CD1c-positive myeloid dendritic cell (primary cell): ENCODE data around the gene ICOS.
"Not testable (repeated sequence)": the region's sequence is repeated elsewhere in the genome, so short reads cannot be mapped to it uniquely, and the experiment has no call there.

Experiments used
- DNase-seq: peaks from one replicate; pipeline ENCODE4 v3.0.0-alpha.2; 2016; ENCODE audit errors: extremely low spot score

The ICOS gene

DNA sequence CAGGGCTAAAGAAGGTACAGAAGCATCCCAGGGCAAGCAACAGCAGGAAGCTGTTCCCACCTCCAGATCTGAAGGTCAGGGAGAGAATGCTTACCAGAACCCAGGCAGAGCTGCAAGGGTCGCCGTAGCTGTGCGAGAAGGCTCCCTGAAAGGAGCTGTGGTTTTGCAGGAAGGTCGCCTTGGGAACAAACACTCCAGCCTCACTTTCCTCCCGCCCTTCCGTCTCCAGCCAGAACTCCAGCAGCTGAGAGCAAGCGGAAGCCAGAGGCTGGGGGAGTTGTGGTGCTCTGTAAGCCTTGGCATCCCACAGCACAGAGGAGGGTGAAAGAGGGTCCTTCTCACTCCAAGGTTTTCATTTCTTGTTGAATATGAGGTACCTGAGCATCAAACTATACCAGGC is 18.3 kb upstream of the ICOS start:
- no peak for DNase-seq

DNA sequence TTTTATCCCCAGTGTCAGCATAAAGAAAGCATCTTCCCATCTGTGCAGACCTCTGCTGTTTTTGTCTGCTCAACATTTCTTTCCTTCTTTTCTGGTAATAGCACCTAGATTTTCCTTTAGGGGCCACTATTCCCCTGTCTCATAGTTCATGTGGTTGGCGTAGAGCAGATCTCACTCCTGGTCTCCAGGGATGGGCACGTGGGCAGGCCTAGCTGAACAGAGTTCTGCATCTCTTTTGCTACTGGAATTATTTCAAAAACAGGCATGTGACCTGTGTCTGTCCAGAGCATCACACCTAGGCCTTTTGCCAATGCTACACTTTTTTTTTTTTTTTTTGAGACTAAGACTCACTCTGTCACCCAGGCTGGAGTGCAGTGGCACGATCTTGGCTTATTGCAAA is 17.7 kb upstream of the ICOS start:
- no peak for DNase-seq

DNA sequence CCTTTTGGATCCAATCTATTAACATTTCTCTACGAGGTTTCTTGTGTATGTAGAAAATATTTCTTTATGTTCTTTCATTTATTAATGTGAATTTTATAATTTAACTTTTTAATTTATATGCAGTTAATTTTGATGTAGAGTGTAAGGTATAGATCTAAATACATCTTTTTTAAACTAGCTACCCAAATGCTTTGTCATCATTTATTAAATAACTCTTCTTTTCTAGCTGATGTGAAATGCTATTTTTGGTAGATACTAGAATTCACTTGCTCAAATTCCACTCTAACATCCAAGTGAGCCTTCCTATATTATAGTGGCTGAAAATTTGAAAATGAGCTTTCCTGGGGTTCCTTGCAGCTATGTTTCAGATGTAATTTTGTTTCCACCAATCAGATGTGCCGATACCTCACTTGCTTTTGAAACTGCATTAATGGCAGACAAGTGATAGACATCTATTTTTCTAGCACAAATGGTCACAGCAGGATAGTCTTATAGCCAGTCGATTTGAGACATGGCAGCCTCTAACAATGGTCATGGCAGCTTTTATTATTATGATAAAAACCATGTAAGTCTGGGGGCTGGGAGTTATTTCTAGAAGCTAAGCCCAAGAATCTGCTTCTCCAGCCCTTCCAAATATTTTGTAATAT is 10.9 kb upstream of the ICOS start:
- no peak for DNase-seq

DNA sequence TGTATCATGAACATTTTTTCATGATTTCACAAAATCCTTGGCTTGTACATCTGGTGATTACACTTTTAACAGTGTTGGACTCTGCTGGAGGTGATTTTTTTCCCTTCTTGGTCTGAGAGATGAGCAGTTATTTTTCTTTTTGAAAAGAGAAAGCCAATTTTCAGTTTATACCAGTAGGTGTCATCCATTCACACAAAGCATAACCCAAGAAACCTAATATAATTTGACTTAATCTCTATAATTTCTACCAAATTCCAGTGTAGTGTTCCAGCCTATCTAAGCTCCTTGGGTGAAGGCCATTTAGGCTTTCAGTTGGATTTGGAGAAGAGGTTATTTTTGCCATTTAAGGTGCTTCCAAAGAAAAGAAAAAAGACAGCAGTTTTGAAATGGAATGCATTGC is 7.7 kb upstream of the ICOS start:
- peak; percentile 27 for DNase-seq

DNA sequence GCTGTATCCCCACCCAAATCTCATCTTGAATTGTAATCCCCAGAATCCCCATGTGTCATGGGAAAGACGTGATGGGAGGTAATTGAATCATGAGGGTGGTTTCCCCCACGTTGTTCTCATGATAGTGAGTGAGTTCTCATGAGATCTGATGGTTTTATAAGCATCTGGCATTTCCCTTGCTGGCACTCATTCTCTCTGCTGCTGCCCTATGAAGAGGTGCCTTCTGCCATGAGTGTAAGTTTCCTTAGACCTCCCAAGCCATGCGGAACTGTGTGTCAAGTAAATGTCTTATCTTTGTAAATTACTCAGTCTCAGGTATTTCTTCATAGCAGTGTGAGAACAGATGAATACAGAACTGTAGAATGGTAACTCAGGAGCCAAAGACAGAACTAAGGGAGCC is 5.3 kb upstream of the ICOS start:
- not testable (repeated sequence) for DNase-seq

DNA sequence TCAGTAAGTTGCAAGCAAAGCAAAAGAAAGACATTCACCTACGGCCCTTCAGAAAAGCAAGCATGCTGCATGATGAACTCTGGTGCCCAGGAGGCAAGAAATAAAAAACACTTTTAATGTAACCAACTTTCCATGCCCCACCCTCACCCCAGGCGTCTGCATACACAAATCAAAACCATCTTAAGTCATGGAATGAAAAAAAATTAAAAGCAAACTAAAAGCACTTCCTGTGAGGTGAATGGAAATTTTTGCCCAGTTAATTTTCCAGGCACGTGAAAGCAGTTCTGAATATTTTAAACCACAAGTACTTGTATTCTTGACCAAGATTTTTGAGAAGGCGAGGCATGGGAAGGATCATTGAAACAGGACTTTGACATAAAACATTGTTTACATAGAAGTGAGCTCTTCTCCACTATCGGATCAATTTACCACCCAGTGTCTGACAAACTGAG is 2.5 kb upstream of the ICOS start:
- peak; percentile 7 for DNase-seq

DNA sequence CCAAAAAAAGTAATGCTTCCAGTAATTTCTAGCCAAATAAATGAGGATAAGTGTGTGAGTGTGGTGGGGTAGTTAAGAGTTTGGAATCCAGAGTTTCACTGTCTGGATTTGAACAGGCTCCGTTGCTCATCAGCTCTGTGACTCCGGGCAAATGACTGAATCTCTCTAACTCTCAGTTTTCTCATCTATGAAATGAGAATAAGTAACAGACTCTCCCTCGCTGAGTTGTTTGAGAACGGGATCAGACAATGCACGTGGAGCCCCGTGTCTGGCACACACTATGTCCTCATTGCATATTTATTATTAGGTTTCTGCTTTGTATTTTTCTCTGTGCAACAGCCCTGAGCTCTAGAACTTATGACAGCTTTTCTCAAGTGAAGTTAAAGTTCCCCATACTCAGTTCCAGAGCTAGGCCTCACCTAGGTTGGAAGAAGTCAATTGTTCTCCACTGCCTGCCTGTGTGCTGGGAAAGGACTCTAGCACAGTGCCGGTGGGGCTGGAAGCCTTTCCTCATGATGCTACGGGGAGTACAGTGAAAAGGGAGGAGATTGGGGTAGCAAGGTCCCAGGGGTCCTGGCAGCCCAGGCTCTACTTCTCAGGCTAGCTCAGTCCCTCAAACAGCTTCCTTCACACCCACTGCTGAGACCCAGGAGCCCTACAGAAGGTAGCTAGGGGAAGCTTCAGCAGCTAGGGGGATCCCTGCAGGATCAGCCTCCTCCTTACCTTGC is 1.7 kb upstream of the ICOS start:
- DNase-seq = no peak

DNA sequence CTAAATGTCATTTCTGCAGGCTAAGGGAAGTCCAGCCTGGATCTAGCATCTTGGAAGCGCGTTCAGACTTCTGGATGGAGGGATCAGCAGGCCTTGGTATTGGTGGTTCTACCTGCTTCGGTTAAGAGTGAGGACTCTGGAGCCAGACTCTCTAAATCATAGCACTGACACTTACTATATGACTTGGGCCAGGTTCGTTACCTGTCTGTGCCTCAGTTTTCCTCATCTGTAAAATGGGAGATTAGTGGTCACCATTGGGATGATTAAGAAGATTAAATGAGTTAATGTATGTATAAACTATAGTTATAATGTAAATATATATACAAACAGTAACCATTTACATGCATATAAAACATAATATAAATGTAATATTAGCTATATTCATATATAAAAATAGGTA is 995 bp upstream of the ICOS start:
- no peak for DNase-seq

DNA sequence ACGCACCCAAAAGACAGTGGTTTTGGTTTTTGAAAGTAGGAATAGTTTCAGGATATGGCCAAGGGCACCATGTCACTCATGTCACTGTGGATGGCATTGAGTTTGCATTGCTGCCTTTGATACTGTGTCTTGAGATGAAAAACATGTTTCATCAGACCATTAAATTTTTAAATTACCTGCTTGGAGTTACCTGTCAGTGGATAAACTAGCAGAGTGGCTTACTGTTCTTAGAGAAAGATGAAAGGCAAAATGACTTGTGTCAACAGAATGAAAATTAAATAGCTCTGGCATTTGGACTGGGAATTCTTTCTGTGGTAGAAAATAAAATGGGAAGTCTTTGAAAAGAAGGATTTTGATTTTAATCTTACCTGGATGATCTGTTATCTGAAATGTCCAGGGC is 386 bp downstream of the ICOS start:
- DNase-seq = no peak

DNA sequence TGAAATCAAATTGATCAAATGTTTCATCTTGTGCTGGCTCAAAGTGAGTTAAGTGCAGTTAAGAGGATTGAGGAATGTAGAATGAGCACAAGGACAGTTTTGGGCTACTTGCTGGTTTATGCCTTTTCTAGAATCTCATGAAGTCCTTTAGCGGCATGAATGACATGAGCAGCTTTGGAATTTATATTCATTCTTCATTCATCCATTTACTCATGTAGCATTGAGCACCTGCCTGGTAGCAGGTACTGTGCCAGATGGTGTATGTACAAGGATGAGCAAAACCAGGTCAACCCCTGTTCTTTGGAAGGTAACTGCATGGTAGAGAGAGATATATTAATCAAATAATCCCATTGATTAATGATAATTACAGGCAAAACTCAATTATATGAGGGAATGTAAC is 1.2 kb downstream of the ICOS start:
- no peak for DNase-seq

DNA sequence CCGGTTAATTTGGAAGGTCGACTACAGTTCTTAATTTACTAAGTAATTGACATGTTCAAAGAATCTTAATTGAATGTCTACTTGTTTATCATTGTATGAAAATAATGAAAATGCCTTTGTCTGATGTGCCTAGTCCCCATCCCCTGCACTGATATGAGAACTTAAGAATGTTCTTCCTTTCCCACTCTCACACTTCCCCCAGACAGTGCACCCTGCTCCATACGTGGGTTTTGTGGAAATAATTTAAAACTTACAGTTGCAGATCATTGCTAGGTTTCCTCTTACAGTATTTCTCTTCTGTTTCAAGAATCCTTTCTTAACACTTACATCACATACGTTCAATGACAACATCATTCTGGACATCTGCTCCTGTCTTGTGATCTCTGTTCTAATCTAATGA is 3.5 kb downstream of the ICOS start:
- no peak for DNase-seq

DNA sequence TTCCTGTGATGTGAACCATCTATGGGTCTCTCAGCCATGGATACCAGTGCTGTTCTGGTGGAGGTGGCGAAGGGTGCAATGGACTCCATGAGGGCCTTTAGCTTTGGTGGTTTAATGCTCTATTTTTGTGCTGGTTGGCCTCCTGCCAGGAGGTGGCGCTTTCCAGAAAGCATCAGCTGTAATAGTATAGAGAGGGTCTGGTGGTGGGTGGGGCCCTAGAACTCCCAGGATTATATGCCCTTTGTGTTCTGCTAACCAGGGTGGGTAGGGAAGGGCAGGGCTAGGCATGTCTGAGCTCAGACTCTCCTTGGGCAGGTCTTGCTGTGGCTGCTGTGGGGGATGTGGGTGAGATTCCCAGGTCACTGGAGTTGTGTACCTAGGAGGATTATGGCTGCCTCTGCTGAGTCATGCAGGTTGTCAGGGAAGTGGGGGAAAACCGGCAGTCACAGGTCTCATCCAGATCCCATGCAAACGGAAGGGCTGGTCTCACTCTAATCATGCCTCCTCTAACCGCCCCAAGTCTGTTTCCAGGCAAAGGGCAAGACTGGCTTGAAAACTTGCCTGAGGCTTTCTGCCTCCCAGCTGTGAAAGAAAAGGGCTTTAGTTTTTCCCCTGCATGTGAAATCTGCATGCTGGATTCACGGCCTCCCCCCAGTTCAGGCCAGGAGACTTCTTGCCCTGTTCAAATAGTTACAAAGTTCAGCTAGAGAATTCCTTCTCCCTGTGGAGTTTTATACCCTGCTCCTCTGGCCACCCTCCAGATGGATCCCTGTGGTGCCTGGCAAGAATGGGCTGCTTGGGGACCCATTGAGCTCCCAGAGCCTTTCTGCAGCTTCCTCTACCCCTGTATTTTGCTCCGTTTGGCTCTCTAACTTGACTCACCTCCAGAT is 7.2 kb downstream of the ICOS start:
- DNase-seq = not testable (repeated sequence)

DNA sequence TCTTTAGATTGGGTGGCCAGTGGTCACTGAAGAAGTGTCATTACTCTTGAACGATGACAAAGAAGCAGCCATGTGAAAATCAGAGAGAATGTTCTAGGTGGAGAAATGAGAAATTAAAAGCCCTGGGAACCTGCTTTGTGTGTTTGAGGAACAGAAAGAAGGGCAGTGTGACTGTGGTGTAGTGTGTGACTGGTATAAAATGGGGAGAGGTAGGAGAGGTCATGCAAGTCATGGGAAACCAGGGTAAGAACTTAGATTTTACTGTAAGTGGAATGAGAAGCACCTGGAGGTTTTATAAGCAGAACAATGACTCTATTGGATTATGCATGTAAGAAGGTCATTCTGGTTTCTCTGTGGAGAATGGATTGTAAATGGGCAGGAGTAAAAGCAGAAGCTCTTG is 12.2 kb downstream of the ICOS start:
- DNase-seq = peak; percentile 5

DNA sequence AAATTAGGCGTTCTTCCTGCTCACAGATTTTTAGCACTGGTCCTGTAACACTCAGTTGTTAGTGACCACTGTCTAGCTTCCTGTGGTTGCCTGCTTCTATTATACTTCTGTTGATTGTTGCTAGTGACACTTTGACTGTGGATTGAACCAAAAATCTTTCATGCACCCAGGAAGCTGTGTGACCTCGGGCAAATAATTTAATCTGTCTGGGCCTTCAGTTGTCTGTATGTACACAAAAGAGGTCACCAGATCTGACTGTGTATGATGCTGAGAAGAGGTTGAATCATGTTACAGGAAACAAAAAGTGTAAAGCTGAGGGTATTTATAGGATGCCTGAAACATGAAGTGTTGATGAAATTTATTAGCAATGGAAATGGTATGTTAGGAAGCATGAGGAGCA is 12.7 kb downstream of the ICOS start:
- DNase-seq = no peak

DNA sequence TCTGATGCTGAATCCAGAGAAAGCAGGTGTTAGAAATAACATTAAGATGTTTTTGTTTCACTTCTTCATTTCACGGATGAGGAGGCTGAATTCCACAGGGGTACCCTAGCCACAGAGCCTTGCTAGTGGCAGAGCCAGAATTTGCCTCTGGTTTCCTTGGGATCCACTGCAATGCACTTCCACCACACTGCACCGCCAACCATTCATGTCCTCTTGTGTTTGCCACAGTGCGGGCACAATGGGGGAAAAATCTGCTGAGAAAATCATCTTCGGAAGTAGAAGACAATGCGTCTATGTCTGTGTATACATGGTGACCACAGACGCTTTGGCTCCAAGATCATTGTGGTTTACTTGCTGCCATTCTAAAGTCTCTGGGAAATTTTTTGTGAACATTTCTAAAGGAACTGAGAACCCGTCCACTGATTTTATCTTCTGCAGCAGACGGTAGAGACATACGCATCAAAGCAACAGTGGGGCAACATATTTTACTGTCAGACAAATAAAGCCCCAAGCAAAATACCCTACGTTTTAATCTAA is 14.9 kb downstream of the ICOS start:
- peak; percentile 8 for DNase-seq

DNA sequence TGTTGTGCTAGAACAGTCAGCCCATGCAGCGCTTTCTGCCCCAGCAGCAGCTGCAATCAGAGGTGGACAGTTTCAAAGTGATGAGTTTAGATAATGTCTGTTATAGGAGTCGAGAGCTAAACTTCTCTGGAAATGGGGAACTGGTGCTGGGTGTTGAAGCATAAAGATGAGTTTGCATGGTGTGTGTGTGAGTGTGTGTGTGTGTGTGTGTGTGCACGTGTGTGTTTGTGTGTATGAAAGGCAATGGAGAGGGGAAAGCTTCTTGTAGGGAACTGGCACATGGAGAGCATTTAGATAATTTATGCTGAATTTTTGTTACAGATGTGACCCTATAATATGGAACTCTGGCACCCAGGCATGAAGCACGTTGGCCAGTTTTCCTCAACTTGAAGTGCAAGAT is 22.7 kb downstream of the ICOS start:
- DNase-seq = no peak

DNA sequence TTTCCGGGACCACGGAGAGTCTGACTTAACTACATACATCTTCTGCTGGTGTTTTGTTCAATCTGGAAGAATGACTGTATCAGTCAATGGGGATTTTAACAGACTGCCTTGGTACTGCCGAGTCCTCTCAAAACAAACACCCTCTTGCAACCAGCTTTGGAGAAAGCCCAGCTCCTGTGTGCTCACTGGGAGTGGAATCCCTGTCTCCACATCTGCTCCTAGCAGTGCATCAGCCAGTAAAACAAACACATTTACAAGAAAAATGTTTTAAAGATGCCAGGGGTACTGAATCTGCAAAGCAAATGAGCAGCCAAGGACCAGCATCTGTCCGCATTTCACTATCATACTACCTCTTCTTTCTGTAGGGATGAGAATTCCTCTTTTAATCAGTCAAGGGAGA is 23.1 kb downstream of the ICOS start:
- DNase-seq = no peak

DNA sequence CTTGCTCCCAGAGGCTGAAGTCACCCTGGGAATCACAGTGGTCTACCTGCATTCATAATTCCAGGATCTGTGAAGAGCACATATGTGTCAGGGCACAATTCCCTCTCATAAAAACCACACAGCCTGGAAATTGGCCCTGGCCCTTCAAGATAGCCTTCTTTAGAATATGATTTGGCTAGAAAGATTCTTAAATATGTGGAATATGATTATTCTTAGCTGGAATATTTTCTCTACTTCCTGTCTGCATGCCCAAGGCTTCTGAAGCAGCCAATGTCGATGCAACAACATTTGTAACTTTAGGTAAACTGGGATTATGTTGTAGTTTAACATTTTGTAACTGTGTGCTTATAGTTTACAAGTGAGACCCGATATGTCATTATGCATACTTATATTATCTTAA is 24.2 kb downstream of the ICOS start:
- no peak for DNase-seq

DNA sequence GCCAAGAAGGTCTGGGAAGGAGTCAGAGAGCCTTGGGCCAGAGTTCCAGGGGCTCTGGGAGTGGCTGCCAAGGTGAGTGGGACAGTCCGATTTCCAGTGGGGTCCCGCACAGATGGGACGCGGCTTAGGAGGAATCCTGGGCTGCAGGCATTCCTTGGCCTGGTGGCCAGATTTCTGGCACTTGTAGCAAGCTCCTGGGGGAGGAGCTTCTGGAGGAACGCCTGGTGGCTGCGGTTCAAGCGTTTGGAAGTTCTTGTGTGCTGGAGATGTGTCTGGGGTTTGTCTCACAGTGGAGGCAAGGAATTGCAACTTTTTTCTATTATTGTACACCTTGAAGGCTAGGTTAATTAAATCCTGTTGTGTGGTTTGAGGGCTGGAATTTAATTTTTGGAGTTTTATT is 28.6 kb downstream of the ICOS start:
- not testable (repeated sequence) for DNase-seq

DNA sequence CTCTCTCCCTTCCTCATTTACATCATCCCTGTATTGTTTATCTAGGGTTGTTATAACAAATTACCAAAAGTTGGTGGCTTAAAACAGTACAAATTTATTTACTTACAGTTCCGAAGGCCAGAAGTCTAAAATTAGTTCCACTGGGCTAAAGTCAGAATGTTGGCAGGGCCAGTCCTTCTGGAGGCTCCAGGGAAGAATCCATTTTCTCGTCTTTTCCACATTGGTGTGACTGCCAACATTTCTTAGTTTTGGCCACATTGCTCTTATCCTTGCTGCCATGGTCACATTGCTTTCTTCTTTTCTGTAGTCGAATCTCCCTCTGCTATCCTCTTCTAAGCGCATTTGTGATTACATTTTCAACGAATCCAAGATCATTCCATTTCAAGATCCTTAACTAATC is 34.7 kb downstream of the ICOS start:
- DNase-seq = no peak

DNA sequence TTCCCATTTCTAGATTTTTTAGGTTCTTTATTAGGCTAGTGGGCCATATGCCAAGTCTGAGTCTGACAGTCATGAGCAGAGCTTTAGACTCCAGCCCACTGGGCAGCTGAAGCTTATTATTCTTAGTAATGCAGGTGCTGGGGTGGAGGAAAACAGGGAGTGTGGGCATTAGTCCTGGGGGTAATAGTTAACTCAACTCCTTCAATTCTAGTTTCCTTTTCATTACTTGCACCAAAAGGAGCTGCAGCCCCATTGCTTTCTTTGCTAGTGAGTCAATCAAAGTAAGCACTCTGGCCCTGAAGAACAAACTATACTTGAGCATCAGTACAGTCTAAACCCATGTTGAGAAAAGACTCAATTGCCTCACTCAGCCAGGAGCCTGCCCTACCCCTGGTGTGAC is 35.5 kb downstream of the ICOS start:
- DNase-seq = no peak

DNA sequence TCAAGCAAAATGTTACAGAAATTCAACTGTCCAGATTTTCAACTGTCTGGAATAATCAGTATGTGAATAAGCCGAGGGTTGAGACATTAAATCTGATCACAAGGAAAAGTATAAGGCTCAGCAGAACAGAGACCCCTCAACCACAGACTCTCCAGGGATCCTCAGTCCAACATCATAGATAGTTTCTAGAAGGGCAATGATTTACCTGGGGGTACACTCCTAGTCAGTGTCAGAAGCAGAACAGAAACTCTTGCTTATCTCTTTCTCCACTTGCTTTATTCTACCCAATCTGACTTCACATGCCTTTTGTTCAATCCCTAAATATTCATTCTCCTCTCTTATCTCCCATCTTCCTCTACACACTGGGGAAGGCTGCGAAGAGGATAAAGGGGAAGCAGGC is 36.4 kb downstream of the ICOS start:
- no peak for DNase-seq

DNA sequence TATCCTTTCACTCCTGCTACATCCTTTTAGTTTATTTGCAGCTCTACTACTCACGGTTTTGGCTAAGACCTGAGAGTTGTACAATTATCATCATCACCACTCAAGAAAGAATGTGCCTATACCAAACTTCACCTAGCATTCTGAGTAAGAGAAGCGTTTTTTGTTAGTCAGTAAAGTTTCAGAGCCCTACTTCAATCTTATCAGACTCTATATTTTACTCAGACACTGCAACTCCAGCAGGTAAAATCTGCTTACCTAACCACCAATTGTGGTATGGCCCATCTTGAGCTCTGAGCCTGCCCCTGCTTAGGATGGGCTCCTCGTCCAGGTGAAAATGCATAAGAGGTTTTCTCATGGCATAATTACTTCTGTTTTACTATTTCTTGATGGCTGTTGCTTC is 37.1 kb downstream of the ICOS start:
- no peak for DNase-seq
